ENCODE measurements around the gene FAT2. TPM values are rescaled to one million over a fixed set of nuclear protein-coding genes. Genes with fewer than 3 reads are reported as not detected.
"Not testable (repeated sequence)": the region's sequence is repeated elsewhere in the genome, so short reads cannot be mapped to it uniquely, and the experiment has no call there.

The FAT2 gene
- total and polyA plus RNA-seq, 2 experiments from 2014 or later: 0.10 to 0.12 TPM

GRCh38 chr5:151589878-151590570 lies 1.1 kb downstream of the FAT2 start:
- TF ChIP-seq, protein P1, sequence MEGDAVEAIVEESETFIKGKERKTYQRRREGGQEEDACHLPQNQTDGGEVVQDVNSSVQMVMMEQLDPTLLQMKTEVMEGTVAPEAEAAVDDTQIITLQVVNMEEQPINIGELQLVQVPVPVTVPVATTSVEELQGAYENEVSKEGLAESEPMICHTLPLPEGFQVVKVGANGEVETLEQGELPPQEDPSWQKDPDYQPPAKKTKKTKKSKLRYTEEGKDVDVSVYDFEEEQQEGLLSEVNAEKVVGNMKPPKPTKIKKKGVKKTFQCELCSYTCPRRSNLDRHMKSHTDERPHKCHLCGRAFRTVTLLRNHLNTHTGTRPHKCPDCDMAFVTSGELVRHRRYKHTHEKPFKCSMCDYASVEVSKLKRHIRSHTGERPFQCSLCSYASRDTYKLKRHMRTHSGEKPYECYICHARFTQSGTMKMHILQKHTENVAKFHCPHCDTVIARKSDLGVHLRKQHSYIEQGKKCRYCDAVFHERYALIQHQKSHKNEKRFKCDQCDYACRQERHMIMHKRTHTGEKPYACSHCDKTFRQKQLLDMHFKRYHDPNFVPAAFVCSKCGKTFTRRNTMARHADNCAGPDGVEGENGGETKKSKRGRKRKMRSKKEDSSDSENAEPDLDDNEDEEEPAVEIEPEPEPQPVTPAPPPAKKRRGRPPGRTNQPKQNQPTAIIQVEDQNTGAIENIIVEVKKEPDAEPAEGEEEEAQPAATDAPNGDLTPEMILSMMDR (IDR thresholded peaks at IDR 0.05; ENCODE audit: low read depth, low read length): no peak
- H3K36me3 ChIP-seq: no peaks in the 10 kb centered on the region
- H3K9me3 ChIP-seq (ENCODE audit: low read depth): no peaks in the 10 kb centered on the region
- H3K4me1 ChIP-seq (ENCODE audit: low read depth): no peaks in the 10 kb centered on the region
- H3K27me3 ChIP-seq: no peaks in the 10 kb centered on the region
- H3K27ac ChIP-seq: no peak overlapping the region
- DNase-seq (ENCODE audit: low read depth in 1 of 2, low spot score in 1 of 2): no peak
- no peak overlapping the region for H3K4me3 ChIP-seq

GRCh38 chr5:151587796-151588555 lies 3.2 kb downstream of the FAT2 start:
- DNase-seq (ENCODE audit: low read depth in 1 of 2, low spot score in 1 of 2): no peak
- Histone ChIP-seq H3K4me3 (no peak overlapping the region), H3K9me3 (ENCODE audit: low read depth) (no peaks in the 10 kb centered on the region), H3K4me1 (ENCODE audit: low read depth) (no peaks in the 10 kb centered on the region), H3K27ac (no peak overlapping the region), H3K36me3 (no peaks in the 10 kb centered on the region), H3K27me3 (no peaks in the 10 kb centered on the region)
- TF ChIP-seq, protein P1 (IDR thresholded peaks at IDR 0.05; ENCODE audit: low read depth, low read length): no peak

GRCh38 chr5:151585970-151586369 lies 5.2 kb downstream of the FAT2 start:
- H3K27ac ChIP-seq: no peak overlapping the region
- H3K27me3 ChIP-seq: no peaks in the 10 kb centered on the region
- no peaks in the 10 kb centered on the region for H3K4me1 ChIP-seq (ENCODE audit: low read depth)
- H3K9me3 ChIP-seq (ENCODE audit: low read depth): no peaks in the 10 kb centered on the region
- H3K36me3 ChIP-seq: no peaks in the 10 kb centered on the region
- TF ChIP-seq, protein P1 (IDR thresholded peaks at IDR 0.05; ENCODE audit: low read depth, low read length): no peak
- no peak for DNase-seq (ENCODE audit: low read depth in 1 of 2, low spot score in 1 of 2)
- H3K4me3 ChIP-seq: no peak overlapping the region

DNA sequence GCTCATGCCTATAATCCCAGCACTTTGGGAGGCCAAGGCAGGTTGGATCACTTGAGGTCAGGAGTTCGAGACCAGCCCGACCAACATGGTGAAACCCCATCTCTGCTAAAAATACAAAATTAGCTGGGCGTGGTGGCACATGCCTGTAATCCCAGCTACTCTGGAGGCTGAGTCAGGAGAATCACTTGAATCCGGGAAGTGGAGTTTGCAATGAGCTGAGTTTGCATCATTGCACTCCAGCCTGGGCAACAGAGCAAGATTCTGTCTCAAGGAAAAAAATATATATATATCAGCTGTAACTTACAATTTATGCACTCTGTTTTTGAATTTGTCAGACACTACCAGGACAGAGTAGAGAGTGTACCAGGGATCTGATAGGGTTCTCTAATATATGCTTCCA lies 5.8 kb downstream of the FAT2 start:
- not testable (repeated sequence) for H3K27me3 ChIP-seq; DNase-seq (ENCODE audit: low read depth in 1 of 2, low spot score in 1 of 2); H3K4me3 ChIP-seq; H3K4me1 ChIP-seq (ENCODE audit: low read depth); H3K9me3 ChIP-seq (ENCODE audit: low read depth); H3K27ac ChIP-seq; H3K36me3 ChIP-seq

GRCh38 chr5:151584057-151584937 lies 6.8 kb downstream of the FAT2 start:
- Histone ChIP-seq H3K27me3 (no peaks in the 10 kb centered on the region), H3K36me3 (no peaks in the 10 kb centered on the region), H3K4me1 (ENCODE audit: low read depth) (no peaks in the 10 kb centered on the region), H3K4me3 (no peak overlapping the region), H3K27ac (no peak overlapping the region), H3K9me3 (ENCODE audit: low read depth) (no peaks in the 10 kb centered on the region)
- no peak for DNase-seq (ENCODE audit: low read depth in 1 of 2, low spot score in 1 of 2)
- TF ChIP-seq, protein P1 (IDR thresholded peaks at IDR 0.05; ENCODE audit: low read depth, low read length): no peak

Data from cardiac muscle cell (in vitro differentiated cells and primary cell).